IMR-90 (cell line): Measurements from ENCODE around the gene BICD2. TPM values are rescaled to one million over a fixed set of nuclear protein-coding genes. Genes with fewer than 3 reads are reported as not detected.

Source experiments
- ATAC-seq: fragments of 200-7000 bp; cut with Tn5 transposase; 2 replicates; pipeline ENCODE4 v1.9.1; 2020; ENCODE audit warnings: low read depth, mild to moderate bottlenecking, moderate library complexity
- BruUV-seq: library from RNA; stranded (reverse); fragments of 400-500 nt; replicated peaks from 2 replicates; lab custom pipeline; 2021; lab: Mats Ljungman, UMichigan
- CTCF ChIA-PET: fragments of 300-600 bp; formaldehyde crosslinking; extraction: SDS; loops from one replicate; lab custom pipeline; 2021; ENCODE audit warnings: antibody characterized with exemption; lab: Yijun Ruan, JAX
- POLR2A ChIA-PET: fragments of 300-600 bp; sonication (Branson Sonifier 250); formaldehyde crosslinking; loops from one replicate; lab custom pipeline; 2022; ENCODE audit warnings: antibody characterized with exemption; ENCODE audit not compliant: unreplicated experiment; lab: Charles Lee
- DNase-seq: peaks from one replicate; pipeline ENCODE4 v3.0.0; 2013
- H2AFZ ChIP-seq: replicated peaks from 2 replicates; pipeline ENCODE3; 2013; ENCODE audit warnings: low read length, mild to moderate bottlenecking; ENCODE audit not compliant: poor library complexity
- H2AK5ac ChIP-seq: 2 replicates; pipeline ENCODE4 v1.6.1; 2013; ENCODE audit warnings: low read depth, low read length, inconsistent platforms
- H2AK9ac ChIP-seq: replicated peaks from 2 replicates; pipeline ENCODE3; 2013; ENCODE audit warnings: mild to moderate bottlenecking, low read depth, low read length, moderate library complexity; ENCODE audit not compliant: poor library complexity
- H2BK120ac ChIP-seq: 2 replicates; pipeline ENCODE4 v1.6.1; 2013; ENCODE audit warnings: low read depth, low read length, inconsistent platforms
- H2BK15ac ChIP-seq: 3 replicates; pipeline ENCODE4 v1.6.1; 2013; ENCODE audit warnings: low read depth, low read length, inconsistent platforms
- H2BK20ac ChIP-seq: 2 replicates; pipeline ENCODE4 v1.6.1; 2013; ENCODE audit warnings: low read depth, mild to moderate bottlenecking, inconsistent platforms, low read length, moderate library complexity
- H2BK5ac ChIP-seq: 2 replicates; pipeline ENCODE4 v1.6.1; 2013; ENCODE audit warnings: mild to moderate bottlenecking, low read depth, low read length, inconsistent platforms; ENCODE audit not compliant: poor library complexity, severe bottlenecking
- H3K14ac ChIP-seq: replicated peaks from 2 replicates; pipeline ENCODE4 v1.6.1; 2013; ENCODE audit warnings: low read depth, low read length, inconsistent platforms
- H3K18ac ChIP-seq: 2 replicates; pipeline ENCODE4 v1.6.1; 2013; ENCODE audit warnings: low read depth, low read length, control low read depth
- H3K23ac ChIP-seq: 2 replicates; pipeline ENCODE4 v1.6.1; 2013; ENCODE audit warnings: low read depth, low read length, inconsistent platforms
- H3K27ac ChIP-seq: 2 replicates; pipeline ENCODE4 v1.5.1; 2013; ENCODE audit warnings: mild to moderate bottlenecking, control low read depth, low read length; ENCODE audit not compliant: insufficient read depth
- H3K27me3 ChIP-seq: 2 replicates; pipeline ENCODE4 v1.6.1; 2013; ENCODE audit warnings: low read length; ENCODE audit not compliant: control insufficient read depth, insufficient read depth
- H3K36me3 ChIP-seq: 2 replicates; pipeline ENCODE4 v1.6.1; 2013; ENCODE audit warnings: low read length, mixed read lengths; ENCODE audit not compliant: control insufficient read depth, insufficient read depth
- H3K4ac ChIP-seq: 2 replicates; pipeline ENCODE4 v1.6.1; 2013; ENCODE audit warnings: low read depth, low read length, inconsistent platforms
- H3K4me1 ChIP-seq: 2 replicates; pipeline ENCODE4 v1.6.1; 2013; ENCODE audit warnings: low read length, mixed read lengths; ENCODE audit not compliant: control insufficient read depth, insufficient read depth
- H3K4me2 ChIP-seq: 2 replicates; pipeline ENCODE4 v1.6.1; 2013; ENCODE audit warnings: low read depth, mild to moderate bottlenecking, control low read depth, low read length, moderate library complexity
- H3K4me3 ChIP-seq: 2 replicates; pipeline ENCODE4 v1.5.1; 2013; ENCODE audit warnings: low read depth, mild to moderate bottlenecking, control low read depth, low read length, moderate library complexity; ENCODE audit not compliant: insufficient read depth
- H3K56ac ChIP-seq: 2 replicates; pipeline ENCODE4 v1.6.1; 2013; ENCODE audit warnings: low read length, inconsistent platforms; ENCODE audit not compliant: insufficient read depth; ENCODE audit errors: extremely low read depth
- H3K79me1 ChIP-seq, 2 experiments: 2 replicates each; pipeline ENCODE4 v1.6.1; 2013; ENCODE audit warnings: low read length in 2 of 2, inconsistent platforms in 1 of 2, low read depth in 1 of 2
- H3K9ac ChIP-seq: 2 replicates; pipeline ENCODE4 v1.6.1; 2013; ENCODE audit warnings: low read depth, low read length, control low read depth
- H3K9me1 ChIP-seq: 2 replicates; pipeline ENCODE4 v1.6.1; 2013; ENCODE audit warnings: low read length, inconsistent platforms; ENCODE audit not compliant: insufficient read depth
- H3K9me3 ChIP-seq: 2 replicates; pipeline ENCODE4 v1.6.1; 2013; ENCODE audit warnings: low read length; ENCODE audit not compliant: control insufficient read depth, insufficient read depth
- H4K20me1 ChIP-seq: 2 replicates; pipeline ENCODE4 v1.6.1; 2013; ENCODE audit warnings: low read length, inconsistent platforms; ENCODE audit not compliant: insufficient read depth
- H4K5ac ChIP-seq: 2 replicates; pipeline ENCODE4 v1.6.1; 2013; ENCODE audit warnings: mild to moderate bottlenecking, low read depth, low read length, control low read depth
- H4K8ac ChIP-seq, 2 experiments: 2 replicates each; pipeline ENCODE4 v1.6.1; 2013; ENCODE audit warnings: low read depth in 2 of 2, low read length in 2 of 2, control low read depth in 1 of 2, inconsistent platforms in 1 of 2
- H4K91ac ChIP-seq: 2 replicates; pipeline ENCODE4 v1.6.1; 2013; ENCODE audit warnings: low read depth, low read length, inconsistent platforms; ENCODE audit not compliant: insufficient read depth
- CEBPB ChIP-seq: IDR thresholded peaks from 2 replicates; pipeline ENCODE4 v1.6.1; 2012; ENCODE audit warnings: low read depth, low read length, improper control_type of control experiment
- WGBS, 2 experiments: methylation state at CpG; one replicate each; pipeline versions ENCODE4 v1.1.5 to v1.1.7; 2013; ENCODE audit warnings: missing lambda C conversion rate in 2 of 2; ENCODE audit not compliant: insufficient read length in 1 of 2; ENCODE audit errors: extremely low coverage in 2 of 2; 5-methylcytosine and 5-hydroxymethylcytosine counted together
- dilution Hi-C: fragments of 300-500 bp; cut with HindIII; formaldehyde crosslinking; loops from one replicate; pipeline ENCODE4 v1.14.3; 2018; ENCODE audit warnings: low sequenced_read_pairs; ENCODE audit not compliant: unreplicated experiment
- in situ Hi-C: fragments of 300-500 bp; cut with MboI; formaldehyde crosslinking; loops from 3 replicates; pipeline ENCODE4 v1.14.3; 2019; ENCODE audit warnings: low sequenced_read_pairs, inconsistent platforms, mixed read lengths
- intact Hi-C: fragments of 100-400 bp; cut with micrococcal nuclease; formaldehyde crosslinking; loops from 2 replicates; pipeline ENCODE4 v1.10.0; 2022
- polyA plus RNA-seq, 3 experiments: library from polyadenylated mRNA; depleted of rRNA; stranded (reverse); fragments of >200 nt; gene quantifications; 2 replicates each; pipeline ENCODE4 v1.2.3, GENCODE V29; 2012; ENCODE audit warnings: low replicate concordance in 1 of 3
- total RNA-seq: library from RNA; depleted of rRNA; stranded (reverse); fragments of >200 nt; gene quantifications from 2 replicates; pipeline ENCODE4 v1.2.3, GENCODE V29; 2012

BICD2 gene
- total and polyA plus RNA-seq, 2 of the 4 experiments (the other 2 are of a cell fraction) = 21.5 to 35.7 TPM

DNA sequence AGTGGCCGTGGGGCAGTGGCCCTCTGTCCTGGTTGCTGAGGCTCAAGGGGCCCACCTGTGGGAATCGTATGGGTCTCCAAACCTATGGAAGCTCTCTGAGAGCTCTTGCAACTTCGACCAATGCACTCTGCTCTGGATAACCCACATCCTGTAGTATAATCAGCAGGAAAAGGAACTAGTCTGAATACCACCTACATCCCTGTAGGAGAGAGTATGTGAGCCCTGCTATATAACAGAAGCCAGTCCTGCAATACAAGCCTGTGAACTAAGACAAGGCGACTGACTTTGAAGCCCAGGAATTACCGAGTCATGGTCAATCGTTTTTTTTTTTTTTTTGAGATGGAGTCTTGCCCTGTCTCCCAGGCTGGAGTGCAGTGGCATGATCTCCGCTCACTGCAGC lies 29.8 kb upstream of the BICD2 start:
- H3K14ac ChIP-seq = no peak overlapping the region
- H3K4me1 ChIP-seq = no peaks in the 10 kb centered on the region
- no peak overlapping the region for H2AK9ac ChIP-seq
- in situ Hi-C loops = loop anchor here (5.0 to 25.0 kb wide), 2 partner anchors 77 to 457 kb away; partner anchors contain the start of genes CENPP and NOL8
- H2BK120ac ChIP-seq = no peak overlapping the region
- POLR2A ChIA-PET = no interaction called here
- H4K20me1 ChIP-seq = no peaks in the 10 kb centered on the region
- ATAC-seq (no peak), DNase-seq (no peak)
- H3K23ac ChIP-seq = no peak overlapping the region
- H2AK5ac ChIP-seq = no peak overlapping the region
- H3K4me2 ChIP-seq = no peak overlapping the region
- TF ChIP-seq CEBPB = no peak
- 60% methylated on average over 1 of the region's 7 CpGs; no CpG with 5 or more reads in 1 of the 2 experiments for WGBS, 2 experiments
- no peak overlapping the region for H4K5ac ChIP-seq
- H4K8ac ChIP-seq = no peak overlapping the region
- no peaks in the 10 kb centered on the region for H3K79me1 ChIP-seq
- no peak overlapping the region for H3K9ac ChIP-seq
- no TSS peak for BruUV-seq
- H3K4ac ChIP-seq = no peak overlapping the region
- H2BK15ac ChIP-seq = no peak overlapping the region
- H4K91ac ChIP-seq = no peak overlapping the region
- H3K18ac ChIP-seq = no peak overlapping the region
- no peak overlapping the region for H3K4me3 ChIP-seq
- H2AFZ ChIP-seq = no peak overlapping the region
- intact Hi-C loops = loop anchor here (5.0 kb wide), 1 partner anchor 657 kb away; no protein-coding TSS in a partner anchor
- no peak overlapping the region for H2BK5ac ChIP-seq
- H2BK20ac ChIP-seq = no peak overlapping the region
- dilution Hi-C loops = no loop called here
- peaks cover 53% of the 10 kb centered on the region for H3K27me3 ChIP-seq
- no peak overlapping the region for H3K56ac ChIP-seq
- no peaks in the 10 kb centered on the region for H3K9me3 ChIP-seq
- CTCF ChIA-PET = interaction anchor here (0.6 kb wide), 1 partner anchor 450 kb away, joined by 4 read pairs; no protein-coding TSS in a partner anchor
- no peaks in the 10 kb centered on the region for H3K36me3 ChIP-seq
- H3K9me1 ChIP-seq = no peaks in the 10 kb centered on the region
- H3K27ac ChIP-seq = no peak overlapping the region
